Activated T-cell treated with anti-CD3 and anti-CD28 coated beads, Interleukin-2, amount 50 U/mL, for 24 hours (primary cell): ENCODE data around the gene AADACL4.

Source experiments
- DNase-seq: peaks from one replicate; pipeline ENCODE4 v3.0.0-alpha.2; 2020
- H3K27ac Mint-ChIP-seq: 2 replicates; pipeline ENCODE4 v1.8.0; 2020; ENCODE audit warnings: mild to moderate bottlenecking, mixed read lengths
- H3K27me3 Mint-ChIP-seq: 2 replicates; pipeline ENCODE4 v1.8.0; 2020; ENCODE audit warnings: mixed read lengths
- H3K36me3 Mint-ChIP-seq: 2 replicates; pipeline ENCODE4 v1.8.0; 2020; ENCODE audit warnings: low read depth, mixed read lengths
- H3K4me1 Mint-ChIP-seq: 2 replicates; pipeline ENCODE4 v1.8.0; 2020; ENCODE audit warnings: low read depth, mixed read lengths
- H3K4me3 Mint-ChIP-seq: 2 replicates; pipeline ENCODE4 v1.8.0; 2020; ENCODE audit warnings: mild to moderate bottlenecking, moderate library complexity, mixed read lengths
- H3K9me3 Mint-ChIP-seq: 2 replicates; pipeline ENCODE4 v1.8.0; 2020; ENCODE audit warnings: mixed read lengths

The AADACL4 gene

DNA sequence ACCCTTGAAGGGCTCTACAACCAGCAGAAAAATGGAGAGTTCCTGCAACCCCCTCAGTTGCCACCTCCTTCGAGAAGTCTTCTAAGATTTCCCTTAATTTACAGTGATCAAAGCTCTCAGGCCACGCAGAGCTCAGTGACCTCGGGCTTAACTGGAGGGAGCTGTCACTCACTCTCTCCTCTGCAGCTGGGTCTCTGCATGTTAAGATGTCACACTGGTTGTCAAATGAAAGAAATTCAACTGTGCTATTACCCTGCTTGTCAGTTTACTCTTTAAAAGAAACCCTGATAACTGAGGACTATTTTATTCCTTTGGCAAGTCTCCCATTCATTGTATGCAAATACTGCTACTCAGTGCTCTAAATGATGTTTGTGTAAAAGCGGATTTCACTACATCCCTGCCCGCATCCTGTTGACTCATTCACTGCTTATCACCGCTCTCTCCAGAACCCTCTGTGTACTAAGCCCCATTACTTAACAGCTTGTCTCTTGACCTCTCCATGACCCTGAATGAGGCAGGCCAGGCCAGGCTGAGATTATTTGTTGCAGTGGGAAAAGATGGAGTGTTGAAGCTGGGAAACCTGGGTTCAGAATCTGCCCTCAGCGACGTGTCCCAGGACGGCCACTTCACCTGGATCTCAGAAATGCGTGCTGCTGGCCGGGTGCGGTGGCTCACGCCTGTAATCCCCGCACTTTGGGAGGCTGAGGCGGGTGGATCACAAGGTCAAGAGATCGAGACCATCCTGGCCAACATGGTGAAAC, 39.6 kb upstream of the AADACL4 start:
- H3K9me3 Mint-ChIP-seq: peaks cover 9% of the 10 kb centered on the region
- peak overlapping the region; percentile 51 for H3K4me3 Mint-ChIP-seq
- H3K36me3 Mint-ChIP-seq: peaks cover 75% of the 10 kb centered on the region
- H3K4me1 Mint-ChIP-seq: peaks cover 86% of the 10 kb centered on the region
- H3K27ac Mint-ChIP-seq: peak overlapping the region; percentile 90
- no peaks in the 10 kb centered on the region for H3K27me3 Mint-ChIP-seq
- peak; percentile 61 for DNase-seq

DNA sequence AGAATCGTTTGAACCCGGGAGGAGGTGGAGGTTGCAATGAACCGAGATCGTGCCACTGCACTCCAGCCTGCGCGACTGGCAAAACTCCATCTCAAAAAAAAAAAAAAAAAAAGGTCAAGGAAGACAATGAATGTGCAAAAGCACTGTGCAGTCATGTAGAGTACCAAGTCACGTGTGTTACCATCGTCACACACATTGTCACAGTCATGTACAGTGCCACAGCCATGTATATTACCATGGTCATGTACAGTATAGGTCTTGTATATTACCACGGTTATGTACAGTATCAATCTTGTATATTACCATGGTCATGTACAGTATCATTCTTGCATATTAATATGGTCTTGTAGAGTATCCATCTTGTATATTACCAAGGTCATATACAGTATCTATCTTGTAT, 38.9 kb upstream of the AADACL4 start:
- no peak for DNase-seq
- peak overlapping the region; percentile 90 for H3K27ac Mint-ChIP-seq
- no peak overlapping the region for H3K4me3 Mint-ChIP-seq
- H3K4me1 Mint-ChIP-seq: peaks cover 83% of the 10 kb centered on the region
- H3K36me3 Mint-ChIP-seq: peaks cover 73% of the 10 kb centered on the region
- no peaks in the 10 kb centered on the region for H3K27me3 Mint-ChIP-seq
- peaks cover 9% of the 10 kb centered on the region for H3K9me3 Mint-ChIP-seq

DNA sequence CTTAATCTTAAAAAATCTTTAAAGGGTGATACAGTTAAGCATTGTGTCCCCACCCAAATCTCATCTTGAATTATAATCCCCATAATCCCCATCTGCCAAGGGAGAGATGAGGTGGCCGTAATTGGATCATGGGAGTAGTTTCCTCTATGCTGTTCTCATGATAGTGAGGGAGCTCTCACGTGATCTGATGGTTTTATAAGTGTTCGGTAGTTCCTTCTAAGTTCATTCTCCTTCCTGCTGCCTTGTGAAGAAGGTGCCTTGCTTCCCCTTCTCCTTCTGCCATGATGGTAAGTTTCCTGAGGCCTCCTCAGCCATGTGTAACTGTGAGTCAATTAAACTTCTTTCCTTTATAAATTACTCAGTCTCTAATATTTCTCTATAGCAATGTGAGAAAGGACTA, 36.6 kb upstream of the AADACL4 start:
- peaks cover 77% of the 10 kb centered on the region for H3K4me1 Mint-ChIP-seq
- no peak overlapping the region for H3K27ac Mint-ChIP-seq

DNA sequence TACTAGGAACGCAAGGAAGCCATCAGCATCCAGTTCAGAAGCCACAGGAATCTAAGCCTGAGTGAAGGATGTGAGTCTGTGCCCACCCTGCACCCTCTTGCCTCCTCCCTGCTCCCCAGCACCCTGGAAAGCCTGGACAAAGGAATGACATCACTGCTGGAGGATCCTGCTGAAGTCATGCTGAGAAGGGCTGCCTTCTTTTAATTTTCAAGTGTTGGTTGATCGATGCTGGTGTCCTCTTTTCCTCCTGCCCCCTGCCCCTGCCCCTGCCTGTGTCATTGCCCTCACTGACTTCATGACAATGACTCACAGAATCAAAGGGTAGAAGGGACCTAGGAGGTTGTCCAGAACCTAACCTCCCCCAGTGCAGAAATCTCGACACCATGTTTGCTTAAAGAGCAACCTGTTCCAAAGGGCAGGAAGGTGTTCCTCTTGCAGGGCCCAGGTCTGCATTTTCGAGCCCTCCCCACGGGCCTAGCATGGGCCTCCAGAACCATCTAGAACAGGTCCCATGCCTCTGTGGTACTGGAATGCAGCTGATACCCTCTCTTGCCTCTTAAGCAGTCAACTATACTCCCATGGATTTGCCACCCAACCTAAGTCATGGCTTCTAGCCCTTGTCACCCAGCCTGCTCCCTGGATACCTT, 35.5 kb upstream of the AADACL4 start:
- Mint-ChIP-seq H3K27me3 (no peaks in the 10 kb centered on the region), H3K27ac (no peak overlapping the region), H3K9me3 (peaks cover 9% of the 10 kb centered on the region), H3K4me3 (no peak overlapping the region), H3K4me1 (peaks cover 75% of the 10 kb centered on the region), H3K36me3 (peaks cover 80% of the 10 kb centered on the region)
- DNase-seq: no peak

More for the DNA sequence above, 36.6 kb upstream of the AADACL4 start:
- Mint-ChIP-seq H3K36me3 (peaks cover 78% of the 10 kb centered on the region), H3K4me3 (no peak overlapping the region), H3K9me3 (peaks cover 9% of the 10 kb centered on the region), H3K27me3 (no peaks in the 10 kb centered on the region)
- no peak for DNase-seq

GRCh38 chr1:12609469-12610003, 34.3 kb upstream of the AADACL4 start:
- H3K4me1 Mint-ChIP-seq: peaks cover 73% of the 10 kb centered on the region

GRCh38 chr1:12610305-12610935, 33.5 kb upstream of the AADACL4 start:
- H3K36me3 Mint-ChIP-seq: peaks cover 79% of the 10 kb centered on the region
- H3K27me3 Mint-ChIP-seq: no peaks in the 10 kb centered on the region
- H3K9me3 Mint-ChIP-seq: peaks cover 9% of the 10 kb centered on the region
- DNase-seq: no peak
- peaks cover 75% of the 10 kb centered on the region for H3K4me1 Mint-ChIP-seq
- no peak overlapping the region for H3K4me3 Mint-ChIP-seq
- H3K27ac Mint-ChIP-seq: peak overlapping the region; percentile 37

More at GRCh38 chr1:12609469-12610003, 34.3 kb upstream of the AADACL4 start:
- H3K36me3 Mint-ChIP-seq: peaks cover 76% of the 10 kb centered on the region
- no peak overlapping the region for H3K4me3 Mint-ChIP-seq
- no peak for DNase-seq
- peaks cover 9% of the 10 kb centered on the region for H3K9me3 Mint-ChIP-seq
- peak overlapping the region; percentile 7 for H3K27ac Mint-ChIP-seq
- no peaks in the 10 kb centered on the region for H3K27me3 Mint-ChIP-seq

- H3K4me1 Mint-ChIP-seq: peaks cover 78% of the 10 kb centered on the region
- peaks cover 82% of the 10 kb centered on the region for H3K36me3 Mint-ChIP-seq
- no peaks in the 10 kb centered on the region for H3K27me3 Mint-ChIP-seq
- peaks cover 9% of the 10 kb centered on the region for H3K9me3 Mint-ChIP-seq
- peak overlapping the region; percentile 37 for H3K27ac Mint-ChIP-seq
- no peak for DNase-seq
- H3K4me3 Mint-ChIP-seq: no peak overlapping the region
Measured at GRCh38 chr1:12610941-12611340, 32.9 kb upstream of the AADACL4 start.

GRCh38 chr1:12613180-12613579, 30.7 kb upstream of the AADACL4 start:
- peaks cover 71% of the 10 kb centered on the region for H3K4me1 Mint-ChIP-seq
- H3K27me3 Mint-ChIP-seq: no peaks in the 10 kb centered on the region
- peak overlapping the region; percentile 34 for H3K4me3 Mint-ChIP-seq
- DNase-seq: no peak
- H3K9me3 Mint-ChIP-seq: no peaks in the 10 kb centered on the region
- peak overlapping the region; percentile 27 for H3K27ac Mint-ChIP-seq
- H3K36me3 Mint-ChIP-seq: peaks cover 74% of the 10 kb centered on the region

DNA sequence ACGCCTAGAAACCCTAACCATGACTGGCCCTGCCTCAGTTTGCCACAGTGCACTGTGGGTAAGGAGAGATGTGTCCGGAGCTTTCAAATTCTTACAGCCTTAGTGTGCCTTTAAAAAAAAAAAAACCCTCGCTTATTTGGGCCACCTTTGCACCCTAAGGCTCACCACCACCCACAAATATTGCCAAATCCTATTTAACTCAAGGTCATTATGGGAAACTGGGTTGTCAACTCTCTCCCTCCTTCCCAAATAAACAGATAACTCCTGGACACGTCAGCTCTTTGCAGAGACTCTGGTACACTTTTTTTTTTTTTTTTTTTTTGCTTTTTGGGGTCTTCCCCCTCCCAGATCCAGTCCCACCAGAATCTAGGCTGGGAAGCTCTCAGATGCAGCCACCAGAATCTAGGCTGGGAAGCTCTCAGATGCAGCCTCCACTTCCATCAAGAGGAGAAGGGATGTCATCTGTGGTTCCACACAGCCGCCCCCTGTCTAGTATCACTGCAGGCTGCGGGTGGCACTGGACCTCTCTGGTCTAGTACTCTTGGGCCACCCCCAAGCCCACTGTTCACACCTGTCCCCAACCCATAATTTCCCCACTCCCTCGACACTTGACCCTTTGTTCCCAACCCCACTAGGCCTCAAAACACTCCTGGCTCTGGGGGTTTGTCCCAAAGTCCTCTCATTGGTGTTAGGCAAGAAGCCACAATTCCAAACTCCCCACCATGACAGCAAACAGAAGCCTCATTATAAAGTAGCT, 29.3 kb upstream of the AADACL4 start:
- H3K36me3 Mint-ChIP-seq: peaks cover 63% of the 10 kb centered on the region

DNA sequence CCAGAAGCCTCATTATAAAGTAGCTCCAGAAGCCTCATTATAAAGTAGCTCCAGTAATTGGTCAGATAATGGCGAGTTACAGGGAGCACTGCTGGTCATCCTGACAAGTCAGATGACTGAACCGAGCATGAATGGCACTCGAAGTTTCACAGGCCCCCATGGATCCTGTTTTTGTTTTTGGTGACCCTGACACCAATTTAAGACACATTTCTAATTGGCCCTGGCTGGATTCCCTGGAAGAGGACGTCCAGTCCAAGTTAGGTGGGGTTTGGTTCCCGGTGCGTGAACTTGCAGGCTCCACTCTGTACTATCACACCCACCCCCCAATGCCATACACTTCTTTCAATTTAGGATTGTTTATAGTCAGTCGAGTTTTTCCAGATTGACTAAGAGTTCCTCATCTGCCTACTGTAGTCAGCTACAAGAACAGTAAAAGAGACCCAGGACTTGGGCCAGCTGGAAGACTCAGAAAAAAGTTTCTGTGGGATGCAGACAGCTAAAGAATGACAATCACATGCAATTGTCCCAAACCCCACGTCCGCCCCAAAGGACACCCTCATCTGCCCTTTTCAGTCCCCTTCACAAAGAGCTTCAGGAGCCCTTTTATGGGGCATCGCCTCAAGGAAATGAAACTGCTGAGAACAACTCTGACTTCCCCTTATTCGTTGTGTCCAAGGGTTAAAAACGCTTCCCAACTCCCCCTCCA, 28.6 kb upstream of the AADACL4 start:
- H3K9me3 Mint-ChIP-seq: no peaks in the 10 kb centered on the region
- peak overlapping the region; percentile 95 for H3K4me3 Mint-ChIP-seq
- H3K27me3 Mint-ChIP-seq: no peaks in the 10 kb centered on the region
- H3K27ac Mint-ChIP-seq: peak overlapping the region; percentile 83
- peaks cover 59% of the 10 kb centered on the region for H3K36me3 Mint-ChIP-seq
- DNase-seq: no peak
- H3K4me1 Mint-ChIP-seq: peaks cover 77% of the 10 kb centered on the region

More for the DNA sequence above, 29.3 kb upstream of the AADACL4 start:
- H3K4me1 Mint-ChIP-seq: peaks cover 74% of the 10 kb centered on the region
- H3K9me3 Mint-ChIP-seq: no peaks in the 10 kb centered on the region
- H3K27me3 Mint-ChIP-seq: no peaks in the 10 kb centered on the region
- no peak for DNase-seq
- H3K27ac Mint-ChIP-seq: peak overlapping the region; percentile 53
- H3K4me3 Mint-ChIP-seq: peak overlapping the region; percentile 95

DNA sequence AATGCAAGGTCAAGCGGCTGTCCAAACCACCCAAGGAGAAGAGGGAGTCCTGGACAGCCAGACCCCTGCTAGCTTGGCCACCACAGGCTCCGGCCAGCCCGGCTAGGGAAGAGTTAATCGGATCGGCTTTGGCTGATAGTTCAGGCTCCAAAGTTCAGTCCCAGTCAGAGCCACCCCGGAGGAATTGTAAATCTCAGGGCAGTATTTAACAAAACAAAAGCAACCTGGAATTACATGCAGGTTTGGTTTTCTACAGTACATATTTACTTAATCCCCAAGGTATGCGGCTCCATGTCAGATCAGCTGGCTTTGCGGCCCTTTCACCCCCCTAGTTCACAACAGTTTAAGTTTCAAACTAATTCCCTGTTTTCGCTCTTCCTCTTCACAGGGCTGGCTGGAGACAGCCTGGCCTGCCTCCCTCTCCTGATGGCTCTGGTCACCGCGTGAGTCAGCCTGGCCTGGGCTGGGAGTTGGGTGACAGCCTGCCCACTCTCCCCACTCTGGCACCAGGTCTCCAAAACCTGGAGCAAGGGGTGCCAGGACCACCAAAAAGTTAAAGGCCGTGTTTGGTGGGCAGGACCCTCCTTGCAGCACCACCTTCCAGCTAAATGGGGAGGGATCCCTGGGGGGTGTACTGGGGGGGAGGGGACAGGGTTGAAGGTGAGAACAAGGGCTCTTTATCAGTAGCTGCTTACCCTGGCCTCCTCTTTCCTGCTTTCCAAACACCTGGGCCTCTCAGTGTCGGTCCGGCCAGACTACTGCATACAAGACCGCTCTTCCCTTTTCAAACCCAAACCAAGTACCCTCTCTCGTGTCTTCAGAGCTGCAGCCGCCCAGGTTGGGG, 27.8 kb upstream of the AADACL4 start:
- Mint-ChIP-seq H3K9me3 (no peaks in the 10 kb centered on the region), H3K27ac (peak overlapping the region; percentile 83), H3K27me3 (no peaks in the 10 kb centered on the region), H3K36me3 (peaks cover 51% of the 10 kb centered on the region), H3K4me3 (peak overlapping the region; percentile 95), H3K4me1 (peaks cover 77% of the 10 kb centered on the region)
- peak; percentile 53 for DNase-seq

- Mint-ChIP-seq H3K27ac (peak overlapping the region; percentile 96), H3K27me3 (no peaks in the 10 kb centered on the region), H3K4me1 (peaks cover 72% of the 10 kb centered on the region), H3K4me3 (peak overlapping the region; percentile 95), H3K9me3 (no peaks in the 10 kb centered on the region), H3K36me3 (peaks cover 46% of the 10 kb centered on the region)
- peak; percentile 64 for DNase-seq
Measured at GRCh38 chr1:12616709-12617373, 27.0 kb upstream of the AADACL4 start.
